Dendritic cell treated with granulocyte-macrophage colony-stimulating factor and Interleukin-4, amounts not matched to agents 40 ng/mL and 50 ng/mL, for 4 days (primary cell): ENCODE data around the gene CCSER1.
"Not testable (repeated sequence)": the region's sequence is repeated elsewhere in the genome, so short reads cannot be mapped to it uniquely, and the experiment has no call there.

ENCODE experiments used
- H3K27ac Mint-ChIP-seq: one replicate; pipeline ENCODE4 v1.8.0; 2022; ENCODE audit warnings: mild to moderate bottlenecking, mixed read lengths
- H3K27me3 Mint-ChIP-seq: one replicate; pipeline ENCODE4 v1.8.0; 2022; ENCODE audit warnings: mild to moderate bottlenecking, mixed read lengths
- H3K36me3 Mint-ChIP-seq: one replicate; pipeline ENCODE4 v1.8.0; 2022; ENCODE audit warnings: low read depth, mixed read lengths
- H3K4me1 Mint-ChIP-seq: one replicate; pipeline ENCODE4 v1.8.0; 2022; ENCODE audit warnings: low read depth, mixed read lengths
- H3K4me3 Mint-ChIP-seq: one replicate; pipeline ENCODE4 v1.8.0; 2022; ENCODE audit warnings: mild to moderate bottlenecking, moderate library complexity, mixed read lengths
- H3K9me3 Mint-ChIP-seq: one replicate; pipeline ENCODE4 v1.8.0; 2022; ENCODE audit warnings: mixed read lengths
- intact Hi-C: fragments of 100-400 bp; cut with micrococcal nuclease; formaldehyde crosslinking; loops from one replicate; pipeline ENCODE4 v1.15.0; 2022

The CCSER1 gene

DNA sequence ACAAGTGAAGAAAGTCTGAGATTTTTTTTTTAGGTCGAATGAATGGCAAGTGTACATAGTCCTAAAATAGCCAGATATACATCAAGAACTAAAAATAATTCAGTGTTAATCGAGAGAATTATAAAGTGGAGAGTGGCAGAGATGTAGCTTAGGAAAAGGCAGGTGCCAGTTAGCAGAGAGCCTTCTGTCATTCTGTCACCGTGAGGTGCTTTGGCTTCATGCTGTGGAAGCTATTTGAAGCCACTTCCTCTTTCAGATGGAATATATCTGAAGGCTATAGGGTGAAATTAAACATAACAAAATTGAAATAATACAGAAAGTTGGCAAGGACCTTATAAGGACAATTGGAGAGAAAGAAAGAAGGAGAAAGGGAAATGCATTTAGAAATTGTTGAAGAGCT lies 756.3 kb downstream of the CCSER1 start:
- no peak overlapping the region for H3K4me3 Mint-ChIP-seq
- intact Hi-C loops = no loop called here
- peaks cover 11% of the 10 kb centered on the region for H3K9me3 Mint-ChIP-seq
- no peaks in the 10 kb centered on the region for H3K27me3 Mint-ChIP-seq
- H3K27ac Mint-ChIP-seq = no peak overlapping the region
- H3K4me1 Mint-ChIP-seq = peaks cover 5% of the 10 kb centered on the region
- H3K36me3 Mint-ChIP-seq = no peaks in the 10 kb centered on the region

DNA sequence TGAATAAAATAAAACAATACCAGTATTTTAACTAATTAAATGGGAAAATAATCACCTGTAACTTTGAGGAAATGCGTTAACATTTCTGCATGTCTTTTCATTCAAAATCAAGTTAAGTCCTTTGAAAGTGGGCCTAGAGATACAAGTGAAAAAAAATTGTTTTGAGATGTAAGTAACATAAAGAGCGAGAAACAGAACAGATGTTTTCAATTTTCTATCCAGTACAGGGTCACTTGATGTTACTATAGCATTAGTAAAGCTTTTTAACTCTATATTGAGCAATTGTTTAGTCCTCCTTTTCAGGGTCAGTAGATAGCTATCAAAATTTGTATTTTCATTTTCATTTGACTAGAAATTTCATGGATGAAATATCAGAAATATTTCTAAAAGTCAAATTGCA lies 761.4 kb downstream of the CCSER1 start:
- peaks cover 5% of the 10 kb centered on the region for H3K4me1 Mint-ChIP-seq
- H3K9me3 Mint-ChIP-seq = no peaks in the 10 kb centered on the region
- intact Hi-C loops = no loop called here
- no peaks in the 10 kb centered on the region for H3K36me3 Mint-ChIP-seq
- no peak overlapping the region for H3K4me3 Mint-ChIP-seq
- H3K27me3 Mint-ChIP-seq = no peaks in the 10 kb centered on the region
- no peak overlapping the region for H3K27ac Mint-ChIP-seq

DNA sequence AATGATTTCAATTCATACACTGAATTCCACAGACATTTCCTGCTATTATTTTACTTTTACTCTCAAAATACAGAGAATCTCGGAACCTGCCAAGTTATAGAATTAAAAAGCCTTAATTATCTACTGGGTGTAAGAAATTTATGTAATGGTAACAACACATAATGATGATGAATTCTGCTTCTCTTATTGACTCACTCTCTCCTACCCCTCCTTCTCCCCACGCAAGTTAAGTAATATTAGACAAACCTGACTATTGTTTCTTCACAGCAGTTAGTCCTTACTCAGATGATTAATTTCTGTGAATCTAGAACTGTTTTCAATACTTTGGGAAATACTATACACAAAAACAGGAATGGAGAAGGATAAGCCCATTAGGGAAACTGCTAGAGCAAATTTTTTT lies 762.0 kb downstream of the CCSER1 start:
- intact Hi-C loops = no loop called here
- no peaks in the 10 kb centered on the region for H3K36me3 Mint-ChIP-seq

DNA sequence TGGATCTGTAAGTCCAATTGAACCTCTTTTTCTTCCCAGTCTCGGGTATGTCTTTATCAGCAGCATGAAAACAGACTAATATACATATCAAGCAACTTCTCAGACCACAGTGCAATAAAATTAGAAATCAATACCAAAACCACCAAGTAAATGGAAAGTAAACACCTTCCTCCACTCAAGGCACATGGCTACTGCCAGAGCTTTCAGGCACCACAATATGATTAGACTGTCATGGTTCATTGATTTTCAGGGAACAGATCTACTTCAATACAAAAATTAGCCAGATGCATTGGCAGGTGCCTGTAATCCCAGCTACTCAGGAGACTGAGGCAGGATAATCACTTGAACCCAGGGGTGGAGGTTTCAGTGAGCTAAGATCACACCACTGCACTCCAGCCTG lies 776.2 kb downstream of the CCSER1 start:
- intact Hi-C loops, H3K4me3 Mint-ChIP-seq, H3K27me3 Mint-ChIP-seq, H3K27ac Mint-ChIP-seq, H3K4me1 Mint-ChIP-seq, H3K36me3 Mint-ChIP-seq: not testable (repeated sequence)
- peaks cover 41% of the 10 kb centered on the region for H3K9me3 Mint-ChIP-seq

More for the DNA sequence above, 762.0 kb downstream of the CCSER1 start:
- H3K9me3 Mint-ChIP-seq = no peaks in the 10 kb centered on the region
- no peak overlapping the region for H3K4me3 Mint-ChIP-seq
- peaks cover 5% of the 10 kb centered on the region for H3K4me1 Mint-ChIP-seq
- no peaks in the 10 kb centered on the region for H3K27me3 Mint-ChIP-seq
- H3K27ac Mint-ChIP-seq = no peak overlapping the region

DNA sequence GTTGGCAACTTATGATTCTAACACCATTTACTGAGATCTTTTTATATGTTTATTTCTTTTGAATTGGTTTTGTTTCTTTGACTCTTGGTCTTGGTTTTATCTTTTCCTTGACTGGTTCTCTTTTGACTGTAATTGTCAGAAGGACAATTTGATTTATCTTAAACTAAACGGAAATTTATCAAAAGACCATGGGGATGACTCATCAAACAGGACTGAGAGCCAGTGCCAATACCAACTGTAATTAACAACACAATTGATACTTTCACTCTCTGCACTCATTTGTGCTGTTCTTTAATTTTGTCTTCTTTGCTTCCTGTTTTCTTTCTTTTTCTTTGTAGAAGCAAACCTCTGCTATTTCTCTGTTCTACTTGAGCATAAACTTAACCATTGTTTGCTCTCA lies 776.8 kb downstream of the CCSER1 start:
- Mint-ChIP-seq H3K27me3 (no peaks in the 10 kb centered on the region), H3K4me1 (no peaks in the 10 kb centered on the region), H3K9me3 (peaks cover 43% of the 10 kb centered on the region), H3K27ac (no peak overlapping the region), H3K4me3 (no peak overlapping the region), H3K36me3 (no peaks in the 10 kb centered on the region)
- intact Hi-C loops = no loop called here

DNA sequence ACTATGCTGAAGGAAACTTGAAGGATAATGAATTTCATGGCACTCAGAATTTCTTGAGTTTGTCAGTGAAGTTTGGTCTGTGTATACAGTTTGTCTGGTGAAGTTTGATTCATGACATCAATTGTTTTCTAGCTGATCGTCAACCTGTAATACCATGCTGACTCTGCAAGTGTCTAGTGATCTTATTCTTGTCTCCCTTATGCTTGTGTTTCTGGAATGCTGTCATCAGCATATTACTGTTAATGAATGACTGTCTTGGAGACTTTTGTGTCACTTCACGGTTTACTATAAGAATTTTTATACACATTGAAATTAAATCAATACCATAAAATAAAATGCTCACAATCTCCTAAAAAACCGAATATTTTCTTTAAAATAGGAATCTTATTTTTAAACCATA lies 779.0 kb downstream of the CCSER1 start:
- peaks cover 46% of the 10 kb centered on the region for H3K9me3 Mint-ChIP-seq
- no peaks in the 10 kb centered on the region for H3K27me3 Mint-ChIP-seq
- intact Hi-C loops = no loop called here
- H3K27ac Mint-ChIP-seq = no peak overlapping the region
- H3K4me1 Mint-ChIP-seq = no peaks in the 10 kb centered on the region
- no peak overlapping the region for H3K4me3 Mint-ChIP-seq
- H3K36me3 Mint-ChIP-seq = no peaks in the 10 kb centered on the region

DNA sequence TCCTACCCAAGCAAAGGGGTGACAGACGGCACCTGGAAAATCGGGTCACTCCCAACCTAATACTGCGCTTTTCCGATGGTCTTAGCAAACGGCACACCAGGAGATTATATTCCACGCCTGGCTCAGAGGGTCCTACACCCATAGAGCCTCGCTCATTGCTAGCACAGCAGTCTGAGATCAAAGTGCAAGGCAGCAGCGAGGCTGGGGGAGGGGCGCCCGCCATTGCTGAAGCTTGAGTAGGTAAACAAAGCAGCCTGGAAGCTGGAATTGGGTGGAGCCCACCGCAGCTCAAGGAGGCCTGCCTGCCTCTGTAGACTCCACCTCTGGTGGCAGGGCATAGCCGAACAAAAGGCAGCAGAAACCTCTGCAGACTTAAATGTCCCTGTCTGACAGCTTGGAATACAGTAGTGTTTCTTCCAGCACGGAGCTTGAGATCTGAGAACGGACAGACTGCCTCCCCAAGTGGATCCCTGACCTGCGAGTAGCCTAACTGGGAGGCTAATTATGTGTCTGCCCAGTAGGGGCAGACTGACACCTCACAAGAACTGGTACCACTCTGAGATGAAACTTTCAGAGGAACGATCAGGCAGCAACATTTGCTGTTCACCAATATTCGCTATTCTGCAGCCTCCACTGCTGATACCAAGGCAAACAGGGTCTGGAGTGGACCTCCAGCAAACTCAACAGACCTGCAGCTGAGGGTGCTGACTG lies 784.7 kb downstream of the CCSER1 start:
- H3K36me3 Mint-ChIP-seq, H3K4me3 Mint-ChIP-seq, H3K27ac Mint-ChIP-seq, intact Hi-C loops, H3K27me3 Mint-ChIP-seq, H3K4me1 Mint-ChIP-seq: not testable (repeated sequence)
- H3K9me3 Mint-ChIP-seq = peaks cover 54% of the 10 kb centered on the region

DNA sequence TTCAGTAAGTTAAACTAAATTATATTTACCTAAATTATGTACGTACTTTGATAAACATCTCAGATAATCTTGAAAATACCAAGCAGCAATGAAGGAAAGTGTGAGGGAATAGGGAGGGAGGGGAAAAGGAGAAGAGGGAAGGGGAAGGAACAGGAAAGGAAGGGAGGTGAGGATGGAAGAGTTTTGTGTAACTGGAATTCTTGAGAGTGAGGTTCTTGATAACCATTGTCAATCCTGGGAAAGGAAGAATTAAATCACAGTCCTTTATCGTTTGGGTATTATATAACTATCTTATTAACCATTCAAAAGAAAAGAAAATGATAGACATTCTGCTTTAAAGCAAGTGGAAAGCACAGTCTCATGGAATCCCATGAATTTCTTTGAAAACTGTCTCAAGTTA lies 795.0 kb downstream of the CCSER1 start:
- Mint-ChIP-seq H3K36me3 (no peaks in the 10 kb centered on the region), H3K9me3 (no peaks in the 10 kb centered on the region), H3K4me3 (no peak overlapping the region), H3K27me3 (no peaks in the 10 kb centered on the region), H3K27ac (no peak overlapping the region), H3K4me1 (no peaks in the 10 kb centered on the region)
- intact Hi-C loops = no loop called here

DNA sequence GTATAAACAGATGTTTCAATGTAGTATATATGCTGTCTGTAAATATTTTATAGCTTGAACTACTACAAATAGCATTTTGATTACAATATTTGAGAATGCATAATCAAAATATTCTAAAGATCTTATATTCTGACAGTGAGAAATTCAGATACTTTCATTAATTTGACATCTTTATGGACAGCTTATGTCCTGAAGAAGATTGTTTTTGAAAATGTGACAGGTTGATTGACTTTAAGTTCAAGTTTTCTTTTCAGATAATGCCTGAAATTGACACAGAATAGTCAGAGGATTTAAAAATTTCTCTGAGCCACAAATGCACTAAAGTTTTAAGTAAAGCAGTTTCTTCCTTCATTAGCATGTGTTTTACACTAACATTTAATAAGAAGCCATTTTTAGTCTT lies 799.8 kb downstream of the CCSER1 start:
- Mint-ChIP-seq H3K27ac (no peak overlapping the region), H3K4me3 (no peak overlapping the region), H3K36me3 (no peaks in the 10 kb centered on the region), H3K4me1 (no peaks in the 10 kb centered on the region), H3K9me3 (no peaks in the 10 kb centered on the region), H3K27me3 (no peaks in the 10 kb centered on the region)
- intact Hi-C loops = no loop called here

DNA sequence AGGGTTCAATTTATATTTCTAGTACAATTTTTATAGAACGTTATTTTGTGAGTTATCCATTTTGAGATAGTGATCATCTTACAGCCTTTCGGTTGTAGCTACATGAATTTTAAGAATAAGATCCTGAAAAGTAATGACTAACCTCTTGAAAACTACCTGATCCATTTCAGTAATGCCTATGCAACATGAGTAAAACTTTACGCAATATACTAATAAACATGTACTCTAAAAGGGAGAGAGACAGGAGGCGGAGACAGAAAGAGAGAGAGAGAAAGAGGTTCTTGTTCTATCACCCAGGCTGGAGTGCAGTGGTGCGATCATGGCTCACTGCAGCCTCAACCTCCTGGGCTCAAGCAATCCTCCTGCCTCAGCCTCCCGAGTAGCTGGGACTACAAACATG lies 816.1 kb downstream of the CCSER1 start:
- intact Hi-C loops = no loop called here
- Mint-ChIP-seq H3K27ac (no peak overlapping the region), H3K9me3 (no peaks in the 10 kb centered on the region)

DNA sequence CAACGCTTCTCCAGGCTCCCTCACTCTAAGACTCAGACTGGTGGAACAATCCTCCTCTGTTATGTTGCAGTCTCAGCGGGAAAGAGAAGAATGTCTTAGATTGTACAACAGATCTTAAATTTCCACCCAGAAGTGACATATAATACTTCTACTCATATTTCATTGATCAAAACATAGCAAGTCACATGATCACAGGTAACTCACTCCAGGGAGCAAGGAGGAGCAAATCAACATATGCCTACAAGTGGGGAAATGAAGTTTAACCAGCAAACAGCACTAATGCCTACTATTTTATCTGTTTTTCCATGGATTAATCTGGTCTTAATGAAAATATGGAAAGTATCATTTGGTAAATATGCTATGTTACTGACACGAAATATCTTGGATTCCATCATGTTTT lies 819.8 kb downstream of the CCSER1 start:
- Mint-ChIP-seq H3K9me3 (no peaks in the 10 kb centered on the region), H3K36me3 (no peaks in the 10 kb centered on the region), H3K27me3 (no peaks in the 10 kb centered on the region), H3K4me1 (no peaks in the 10 kb centered on the region), H3K27ac (no peak overlapping the region), H3K4me3 (no peak overlapping the region)
- intact Hi-C loops = no loop called here

More for the DNA sequence above, 816.1 kb downstream of the CCSER1 start:
- Mint-ChIP-seq H3K27me3 (no peaks in the 10 kb centered on the region), H3K4me1 (no peaks in the 10 kb centered on the region), H3K4me3 (no peak overlapping the region), H3K36me3 (no peaks in the 10 kb centered on the region)

DNA sequence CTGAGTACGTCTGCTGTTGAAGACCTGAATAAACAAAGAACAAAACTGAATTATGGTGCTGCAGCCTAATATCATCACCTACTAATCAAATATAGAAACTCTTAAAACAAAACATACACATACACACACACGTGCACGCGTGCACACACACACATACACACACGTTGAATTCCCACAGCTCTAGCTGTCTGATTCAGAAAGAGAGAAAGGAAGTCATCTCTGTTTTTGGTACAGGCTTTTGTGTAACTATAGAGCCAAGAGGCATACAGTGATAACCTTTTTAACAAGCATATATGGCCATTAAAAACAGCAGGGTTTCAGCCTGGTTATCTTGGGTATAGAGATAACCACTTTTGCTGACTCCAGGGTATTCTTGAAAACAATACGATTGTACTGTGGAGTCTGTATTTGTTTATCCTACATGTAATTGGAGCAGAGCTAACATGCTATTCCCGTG lies 823.2 kb downstream of the CCSER1 start:
- Mint-ChIP-seq H3K36me3 (no peaks in the 10 kb centered on the region), H3K4me1 (no peaks in the 10 kb centered on the region), H3K27me3 (no peaks in the 10 kb centered on the region), H3K4me3 (no peak overlapping the region), H3K27ac (no peak overlapping the region), H3K9me3 (no peaks in the 10 kb centered on the region)
- intact Hi-C loops = no loop called here

DNA sequence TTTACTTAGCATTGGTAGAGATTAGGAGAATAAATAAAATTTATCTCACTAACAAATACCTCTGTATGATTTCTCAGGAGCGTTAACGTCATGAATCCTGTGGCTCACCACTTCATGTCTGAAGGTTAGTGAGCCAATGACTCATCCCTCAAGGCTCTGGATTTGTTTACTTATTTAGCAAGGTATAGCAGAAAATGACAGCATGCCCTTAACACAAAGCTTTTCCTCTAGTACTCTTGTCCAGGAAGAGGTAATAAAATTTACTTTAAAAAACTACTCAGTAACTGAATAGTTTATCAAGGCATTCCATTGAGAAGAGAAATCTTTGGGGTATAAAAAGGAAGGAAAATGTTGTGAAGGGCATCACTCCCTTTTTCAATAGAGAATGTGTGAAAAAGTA lies 823.8 kb downstream of the CCSER1 start:
- Mint-ChIP-seq H3K4me1 (no peaks in the 10 kb centered on the region), H3K4me3 (no peak overlapping the region)

DNA sequence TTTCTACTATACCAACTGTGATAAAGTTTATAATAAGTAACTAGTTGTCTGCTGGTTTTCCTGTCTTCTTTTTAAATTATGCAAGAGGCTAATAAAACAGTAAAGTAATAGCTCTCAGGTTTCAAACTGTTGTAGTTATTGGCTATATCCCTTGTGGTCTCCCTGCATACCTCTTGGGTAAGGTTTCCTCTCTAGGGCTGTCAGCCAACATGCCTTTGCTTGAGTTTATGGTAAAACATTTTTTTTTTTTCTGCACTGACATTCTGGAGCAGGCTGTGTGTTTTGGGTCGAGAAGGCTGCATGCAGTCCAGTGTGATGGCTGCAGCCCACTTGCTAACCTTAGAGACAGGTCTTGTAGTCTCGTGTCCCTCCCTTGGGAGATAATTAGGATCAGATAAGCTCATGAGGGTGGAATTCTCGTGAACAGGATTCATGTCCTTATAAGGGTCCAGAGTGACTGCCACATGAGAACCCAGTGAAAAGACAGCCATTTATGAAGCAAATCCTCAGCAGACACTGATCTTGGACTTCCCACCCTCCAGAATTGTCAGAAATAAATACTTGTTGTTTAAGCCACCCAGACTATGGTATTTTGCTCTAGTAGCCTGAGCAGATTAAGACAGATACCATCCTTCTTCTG lies 831.2 kb downstream of the CCSER1 start:
- intact Hi-C loops = no loop called here
- no peaks in the 10 kb centered on the region for H3K9me3 Mint-ChIP-seq
- no peak overlapping the region for H3K4me3 Mint-ChIP-seq
- H3K27ac Mint-ChIP-seq = no peak overlapping the region
- H3K4me1 Mint-ChIP-seq = no peaks in the 10 kb centered on the region
- no peaks in the 10 kb centered on the region for H3K36me3 Mint-ChIP-seq
- H3K27me3 Mint-ChIP-seq = no peaks in the 10 kb centered on the region

More for the DNA sequence above, 823.8 kb downstream of the CCSER1 start:
- Mint-ChIP-seq H3K27ac (no peak overlapping the region), H3K27me3 (no peaks in the 10 kb centered on the region), H3K9me3 (no peaks in the 10 kb centered on the region), H3K36me3 (no peaks in the 10 kb centered on the region)
- intact Hi-C loops = no loop called here

DNA sequence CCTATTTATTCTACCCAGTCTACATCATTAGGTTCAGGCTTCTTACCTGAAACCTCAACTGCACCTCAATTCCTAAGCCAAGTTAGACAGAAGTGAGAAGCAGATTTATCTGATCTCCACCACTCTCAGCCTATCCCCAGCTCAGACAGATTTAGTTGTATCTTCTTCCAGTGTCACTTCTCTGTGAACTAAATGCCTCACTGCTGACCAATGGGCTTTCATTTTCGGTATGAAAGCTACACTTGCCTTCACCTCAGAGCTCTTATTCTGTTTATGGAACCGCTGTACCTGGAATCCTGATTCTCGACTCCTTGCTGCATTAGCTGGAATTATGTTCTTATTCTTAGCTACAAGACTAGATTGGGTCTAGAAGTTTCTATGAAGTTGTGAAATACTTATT lies 833.2 kb downstream of the CCSER1 start:
- H3K4me3 Mint-ChIP-seq = no peak overlapping the region
- no peaks in the 10 kb centered on the region for H3K4me1 Mint-ChIP-seq
- no peaks in the 10 kb centered on the region for H3K27me3 Mint-ChIP-seq
- intact Hi-C loops = no loop called here
- H3K9me3 Mint-ChIP-seq = peaks cover 7% of the 10 kb centered on the region
- no peak overlapping the region for H3K27ac Mint-ChIP-seq
- H3K36me3 Mint-ChIP-seq = no peaks in the 10 kb centered on the region
